Urinary bladder (tissue), 4 donors: Measurements from ENCODE around the gene MRE11. TPM values are rescaled to one million over a fixed set of nuclear protein-coding genes. Genes with fewer than 3 reads are reported as not detected.

ENCODE experiments used
- DNase-seq: peaks from one replicate; pipeline ENCODE4 v3.0.0-alpha.2; 2015; ENCODE audit errors: extremely low spot score
- H3K27ac ChIP-seq: one replicate; pipeline ENCODE4 v1.5.1; 2013; ENCODE audit warnings: low read depth, mild to moderate bottlenecking, moderate library complexity
- H3K36me3 ChIP-seq: one replicate; pipeline ENCODE4 v1.6.1; 2013; ENCODE audit warnings: mild to moderate bottlenecking, moderate library complexity; ENCODE audit not compliant: insufficient read depth
- H3K4me1 ChIP-seq: one replicate; pipeline ENCODE4 v1.6.1; 2013; ENCODE audit warnings: mild to moderate bottlenecking, moderate library complexity; ENCODE audit not compliant: insufficient read depth
- H3K4me3 ChIP-seq: one replicate; pipeline ENCODE4 v1.5.1; 2013; ENCODE audit warnings: low read depth, low read length
- WGBS: extraction: QIAGEN DNeasy Blood & Tissue Kit; methylation state at CpG from one replicate; pipeline ENCODE4 v1.1.7; 2013; 5-methylcytosine and 5-hydroxymethylcytosine counted together
- polyA plus RNA-seq: library from polyadenylated mRNA; stranded (reverse); fragments of 200-250 nt; gene quantifications from one replicate; pipeline ENCODE4 v1.2.3, GENCODE V29; 2013
- total RNA-seq: library from RNA; depleted of rRNA; stranded (reverse); fragments of >200 nt; gene quantifications from one replicate; pipeline ENCODE4 v1.2.3, GENCODE V29; 2014
- donor health status: healthy with polysubstance abuse.
- donor health status: healthy.

The MRE11 gene
- total RNA-seq = 46.0 TPM
- 9.8 TPM for polyA plus RNA-seq

DNA sequence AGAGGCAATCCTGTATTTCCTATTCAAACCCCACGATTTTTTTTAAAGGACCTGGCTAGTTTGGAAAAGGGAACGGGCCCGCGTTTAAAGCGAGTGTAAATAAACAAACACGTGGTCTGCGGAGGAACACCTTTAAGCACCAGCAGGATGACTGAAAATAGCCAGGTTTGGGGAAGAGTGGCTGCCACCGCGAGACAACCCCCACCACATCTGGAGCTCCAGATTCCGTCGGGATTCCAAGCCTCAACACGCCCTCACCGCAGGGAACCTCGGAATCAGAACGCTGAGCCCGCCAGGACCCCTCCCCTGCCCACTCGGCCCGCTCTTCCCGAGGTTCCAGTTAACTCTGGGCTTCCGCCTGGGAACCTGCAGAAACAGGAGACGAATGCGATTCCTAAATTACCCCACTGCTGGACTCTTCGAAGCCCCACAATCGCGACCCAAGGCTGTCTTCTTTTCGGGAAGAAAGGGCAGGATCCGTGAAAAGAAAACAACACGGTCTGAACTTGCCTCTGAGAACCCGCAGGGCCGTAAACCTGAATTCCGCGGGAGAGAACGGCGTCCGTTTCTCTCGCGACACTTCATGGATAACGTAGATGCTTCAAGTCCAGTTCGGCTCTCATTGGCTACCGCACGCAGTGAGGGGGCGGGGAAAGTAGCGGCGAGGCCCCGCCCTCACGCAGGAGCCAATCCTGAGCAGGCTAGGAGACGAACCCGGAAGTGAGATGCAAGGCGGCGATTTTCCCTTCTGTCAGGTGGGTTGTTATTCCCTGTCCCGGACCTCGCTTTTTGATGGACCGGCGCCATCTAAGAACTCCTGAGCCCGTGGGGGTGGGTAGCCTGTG, at the start of gene MRE11, which contains the start of gene ANKRD49:
TSS of gene MRE11 (minus strand) at position 564 of the 845 bp plus-strand sequence. CDS start 1,043 bp downstream, outside the sequence.
TSS of gene ANKRD49 (plus strand) at position 704 of the 845 bp plus-strand sequence. CDS start 2,710 bp downstream, outside the sequence.
- under 1% methylated on average over 55 of the region's 55 CpGs for WGBS
- H3K4me3 ChIP-seq = peak within 1 kb of the TSS; percentile 72
- no peaks in the 10 kb centered on the region for H3K4me1 ChIP-seq
- peak within 1 kb of the TSS; percentile 72 for H3K27ac ChIP-seq
- peak; percentile 97 for DNase-seq
- H3K36me3 ChIP-seq = peaks cover 3% of the 10 kb centered on the region

DNA sequence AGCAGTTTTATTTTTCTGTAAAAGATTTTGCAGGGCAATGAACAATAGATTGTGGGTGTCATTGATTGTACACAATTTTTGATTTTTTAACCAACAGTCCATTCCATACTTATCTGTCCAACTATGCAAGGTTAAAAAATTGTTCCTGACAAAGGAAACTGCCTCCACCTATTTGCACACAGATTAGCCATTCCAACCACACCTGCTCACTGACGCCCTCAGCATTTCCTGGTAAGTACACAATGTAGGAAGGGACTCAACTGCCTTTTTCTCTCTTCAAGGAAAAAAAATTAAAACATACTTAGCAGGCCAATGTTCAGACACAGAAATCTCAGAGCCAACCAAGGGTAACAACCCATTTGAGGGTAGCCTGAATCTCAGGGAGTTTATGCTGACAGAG, 45.8 kb upstream of the MRE11 start:
- Histone ChIP-seq H3K27ac (no peak overlapping the region), H3K36me3 (no peaks in the 10 kb centered on the region), H3K4me1 (no peaks in the 10 kb centered on the region), H3K4me3 (no peak overlapping the region)
- DNase-seq = no peak
- 88% methylated on average over 1 of the region's 1 CpG for WGBS

- no peak overlapping the region for H3K27ac ChIP-seq
- H3K4me1 ChIP-seq = no peaks in the 10 kb centered on the region
- 33% methylated on average over 3 of the region's 3 CpGs for WGBS
- DNase-seq = no peak
- H3K36me3 ChIP-seq = no peaks in the 10 kb centered on the region
- H3K4me3 ChIP-seq = no peak overlapping the region
Observed at GRCh38 chr11:94537031-94537600, 43.5 kb upstream of the MRE11 start.

DNA sequence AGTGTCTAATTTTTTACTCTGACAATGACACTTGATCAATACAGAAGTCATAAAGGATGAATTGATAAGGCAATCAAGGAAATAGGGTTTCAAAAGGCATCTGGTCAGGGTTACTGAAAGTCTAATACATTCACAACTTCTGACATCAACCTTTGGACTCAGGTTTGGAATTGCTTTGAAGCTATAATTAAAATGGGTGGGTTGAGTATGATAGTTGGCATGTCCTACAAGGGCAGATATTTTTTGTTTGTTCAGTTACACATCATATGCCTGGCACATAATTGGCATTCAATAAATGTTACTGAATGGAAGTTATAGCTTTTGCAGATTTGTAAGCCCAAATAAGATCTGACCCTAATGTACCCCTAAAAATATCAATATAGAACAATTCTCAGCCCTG, 42.7 kb upstream of the MRE11 start:
- Histone ChIP-seq H3K4me1 (no peaks in the 10 kb centered on the region), H3K27ac (no peak overlapping the region), H3K4me3 (no peak overlapping the region), H3K36me3 (no peaks in the 10 kb centered on the region)
- DNase-seq = no peak

DNA sequence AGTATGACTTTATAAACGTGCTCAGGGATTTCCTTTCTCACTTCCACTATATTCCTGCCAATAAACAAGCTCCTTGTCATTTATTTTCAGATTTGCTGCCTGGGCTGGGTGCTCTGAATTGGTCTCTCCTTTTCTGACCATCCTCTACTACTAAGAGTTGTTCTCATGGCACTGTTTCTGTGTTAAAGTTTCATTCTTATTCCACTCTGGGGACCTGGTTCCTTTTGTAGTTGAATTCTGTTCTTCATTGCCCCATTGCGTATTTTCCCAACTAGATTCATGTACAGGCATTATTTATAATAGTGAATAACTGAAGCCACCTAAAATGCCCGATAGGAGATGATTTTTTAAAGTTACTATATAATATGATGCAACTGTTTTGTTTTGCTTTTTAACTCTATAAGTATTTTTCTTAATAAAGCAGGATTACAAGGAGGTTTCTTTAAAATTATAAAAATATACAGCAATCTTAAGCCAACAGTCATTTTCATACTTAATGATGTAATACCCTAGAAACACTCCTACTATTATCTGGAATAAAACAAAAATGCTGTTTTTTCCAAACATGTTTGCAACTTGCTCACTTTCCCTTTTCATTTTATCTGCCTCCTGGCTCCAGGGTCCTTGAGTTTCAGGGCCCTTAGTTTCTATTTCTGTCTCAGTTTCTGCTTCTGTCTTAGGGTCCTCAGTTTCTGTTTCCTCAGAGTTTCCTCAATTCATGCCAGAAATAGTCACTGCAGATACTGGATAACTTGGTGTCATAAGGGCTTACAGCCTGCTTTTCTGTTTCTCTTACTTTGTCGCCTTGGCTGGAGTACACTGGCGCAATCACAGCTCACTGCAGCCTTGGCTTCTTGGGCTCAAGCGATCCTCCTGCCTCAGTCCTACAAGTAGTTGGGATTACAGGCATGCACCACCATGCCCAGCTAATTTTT, 40.3 kb upstream of the MRE11 start:
- WGBS = 64% methylated on average over 6 of the region's 6 CpGs
- Histone ChIP-seq H3K27ac (no peak overlapping the region), H3K4me1 (no peaks in the 10 kb centered on the region), H3K36me3 (no peaks in the 10 kb centered on the region), H3K4me3 (no peak overlapping the region)
- no peak for DNase-seq

DNA sequence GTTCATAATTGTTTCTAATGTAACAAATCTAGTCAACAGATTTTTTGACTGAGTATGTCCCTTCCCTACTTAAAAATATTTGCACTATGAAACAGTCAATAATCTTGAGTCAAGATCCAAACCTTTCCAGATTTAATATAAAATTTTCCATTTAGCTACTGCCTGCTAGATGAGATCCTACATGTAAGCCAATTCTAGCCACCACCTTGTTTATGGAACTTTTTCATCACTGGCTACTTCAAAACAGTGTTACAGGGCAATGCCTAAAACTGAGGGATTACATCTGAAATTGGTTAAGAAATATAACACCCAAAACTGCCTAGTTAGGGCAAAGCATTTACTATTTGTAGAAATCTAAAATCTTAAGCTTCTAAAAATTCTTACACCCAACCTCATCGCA, 39.6 kb upstream of the MRE11 start:
- H3K36me3 ChIP-seq = no peaks in the 10 kb centered on the region
- DNase-seq = no peak
- H3K27ac ChIP-seq = no peak overlapping the region
- H3K4me1 ChIP-seq = no peaks in the 10 kb centered on the region
- H3K4me3 ChIP-seq = no peak overlapping the region
- 90% methylated on average over 1 of the region's 1 CpG for WGBS

- Histone ChIP-seq H3K27ac (no peak overlapping the region), H3K4me3 (no peak overlapping the region), H3K36me3 (no peaks in the 10 kb centered on the region), H3K4me1 (no peaks in the 10 kb centered on the region)
- 84% methylated on average over 3 of the region's 3 CpGs for WGBS
- no peak for DNase-seq
Observed at GRCh38 chr11:94532211-94532610, 38.6 kb upstream of the MRE11 start.

DNA sequence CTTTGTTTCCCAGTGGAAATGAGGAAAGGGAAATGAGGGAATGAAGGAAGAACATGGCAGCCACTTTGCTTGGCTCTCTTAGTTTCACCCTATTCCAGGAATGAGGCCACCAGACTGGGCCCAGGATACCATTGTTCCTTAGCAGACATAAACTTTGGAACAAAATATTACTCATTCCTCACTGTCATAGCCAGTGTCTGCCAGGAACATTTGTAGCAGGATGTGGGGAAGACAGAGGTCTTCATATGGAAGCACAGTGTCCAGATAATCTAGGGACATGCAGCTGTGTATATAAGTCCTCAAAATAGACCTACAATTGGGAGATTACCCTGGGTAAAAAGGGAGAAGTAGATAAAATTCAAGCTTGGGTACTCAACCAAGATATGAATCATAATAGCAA, 34.9 kb upstream of the MRE11 start:
- no peaks in the 10 kb centered on the region for H3K4me1 ChIP-seq
- DNase-seq = no peak
- H3K27ac ChIP-seq = no peak overlapping the region
- no peak overlapping the region for H3K4me3 ChIP-seq
- no peaks in the 10 kb centered on the region for H3K36me3 ChIP-seq

- no peak overlapping the region for H3K4me3 ChIP-seq
- WGBS = 67% methylated on average over 4 of the region's 4 CpGs
- no peak overlapping the region for H3K27ac ChIP-seq
- H3K4me1 ChIP-seq = no peaks in the 10 kb centered on the region
- DNase-seq = no peak
- H3K36me3 ChIP-seq = no peaks in the 10 kb centered on the region
Observed at GRCh38 chr11:94526645-94527438, 33.2 kb upstream of the MRE11 start.

- WGBS = 36% methylated on average over 5 of the region's 5 CpGs
- peak; percentile 41 for DNase-seq
- H3K4me3 ChIP-seq = no peak overlapping the region
- H3K27ac ChIP-seq = no peak overlapping the region
- H3K4me1 ChIP-seq = no peaks in the 10 kb centered on the region
- no peaks in the 10 kb centered on the region for H3K36me3 ChIP-seq
Observed at GRCh38 chr11:94525546-94526324, 32.1 kb upstream of the MRE11 start.

- no peak overlapping the region for H3K4me3 ChIP-seq
- no peaks in the 10 kb centered on the region for H3K4me1 ChIP-seq
- WGBS = 76% methylated on average over 1 of the region's 1 CpG
- no peak overlapping the region for H3K27ac ChIP-seq
- H3K36me3 ChIP-seq = no peaks in the 10 kb centered on the region
- DNase-seq = no peak
Observed at GRCh38 chr11:94524341-94524740, 30.7 kb upstream of the MRE11 start.

- Histone ChIP-seq H3K36me3 (no peaks in the 10 kb centered on the region), H3K4me1 (no peaks in the 10 kb centered on the region), H3K27ac (no peak overlapping the region), H3K4me3 (no peak overlapping the region)
- 65% methylated on average over 5 of the region's 5 CpGs for WGBS
- DNase-seq = no peak
Observed at GRCh38 chr11:94521684-94522083, 28.0 kb upstream of the MRE11 start.
